K562 (cell line): Measurements from ENCODE around the gene LSM4. TPM values are rescaled to one million over a fixed set of nuclear protein-coding genes. Genes with fewer than 3 reads are reported as not detected.
A peak's percentile ranks its signal among the peaks of the same experiment; 100 is the strongest.

Experiments used
- BCOR ChIP-seq: fragments of 450-650 bp; IDR thresholded peaks from 2 replicates; pipeline ENCODE4 v1.6.1; 2016
- CBX1 ChIP-seq: sonication (generic); IDR thresholded peaks from 2 replicates; pipeline ENCODE4 v1.6.1; 2016; ENCODE audit warnings: antibody characterized with exemption, low read depth, mild to moderate bottlenecking
- CXXC5 ChIP-seq: fragments of 250-450 bp; sonication (Bioruptor Pico); IDR thresholded peaks from 2 replicates; pipeline ENCODE4 v1.8.0; 2022; ENCODE audit warnings: inconsistent platforms, mild to moderate bottlenecking, moderate library complexity
- EHMT2 ChIP-seq: fragments of 450-650 bp; IDR thresholded peaks from 2 replicates; pipeline ENCODE4 v1.6.1; 2018; ENCODE audit warnings: antibody characterized with exemption
- ELF1 ChIP-seq: fragments of 200-800 bp; sonication (Bioruptor generic); IDR thresholded peaks from 2 replicates; pipeline ENCODE4 v1.6.1; 2016; ENCODE audit warnings: missing genetic modification characterization, missing compliant biosample characterization
- HDAC2 ChIP-seq: fragments of 450-650 bp; IDR thresholded peaks from 2 replicates; pipeline ENCODE4 v1.6.1; 2016; ENCODE audit warnings: mild to moderate bottlenecking
- HNRNPLL ChIP-seq: fragments of 200-400 bp; formaldehyde crosslinking; IDR thresholded peaks from 2 replicates; pipeline ENCODE4 v1.6.1; 2017; ENCODE audit warnings: low read length, low read depth, mild to moderate bottlenecking; ENCODE audit not compliant: poor library complexity, severe bottlenecking
- KDM2B ChIP-seq: fragments of 250-450 bp; sonication (Bioruptor Pico); IDR thresholded peaks from 2 replicates; pipeline ENCODE4 v1.8.0; 2021; ENCODE audit warnings: mild to moderate bottlenecking, moderate library complexity
- LEF1 ChIP-seq: fragments of 450-650 bp; IDR thresholded peaks from 2 replicates; pipeline ENCODE4 v1.6.1; 2016; ENCODE audit warnings: mild to moderate bottlenecking
- NONO ChIP-seq, 2 experiments: fragments of 200-400 bp in 1 of 2; fragments of 450-650 bp in 1 of 2; formaldehyde crosslinking in 1 of 2; IDR thresholded peaks; 2 replicates each; pipeline ENCODE4 v1.6.1; 2017; ENCODE audit warnings: low read depth in 2 of 2, mild to moderate bottlenecking in 2 of 2, moderate library complexity in 2 of 2, low read length in 1 of 2
- PRDM10 ChIP-seq: fragments of 450-650 bp; IDR thresholded peaks from 2 replicates; pipeline ENCODE4 v1.6.1; 2018; ENCODE audit not compliant: partially characterized antibody
- RB1 ChIP-seq: fragments of 450-650 bp; IDR thresholded peaks from 2 replicates; pipeline ENCODE4 v1.6.1; 2017; ENCODE audit warnings: low read depth, mild to moderate bottlenecking
- SIN3B ChIP-seq: fragments of 450-650 bp; IDR thresholded peaks from 2 replicates; pipeline ENCODE4 v1.6.1; 2017; ENCODE audit warnings: low read depth, mild to moderate bottlenecking, moderate library complexity
- SMAD4 ChIP-seq: fragments of 250-450 bp; sonication (Bioruptor Pico); conservative IDR thresholded peaks from 2 replicates; pipeline ENCODE4 v1.8.0; 2021; ENCODE audit warnings: inconsistent platforms, mild to moderate bottlenecking, moderate library complexity
- SREBF1 ChIP-seq: fragments of 150-350 bp; IDR thresholded peaks from 2 replicates; pipeline ENCODE4 v1.6.1; 2014; ENCODE audit warnings: antibody characterized with exemption, low read depth, low read length, borderline replicate concordance
- ZBED1 ChIP-seq: IDR thresholded peaks from 2 replicates; pipeline ENCODE4 v1.6.1; 2014
- ZFP36 ChIP-seq: fragments of 150-350 bp; IDR thresholded peaks from 2 replicates; pipeline ENCODE4 v1.6.1; 2018; ENCODE audit warnings: low read length, low read depth; ENCODE audit not compliant: partially characterized antibody
- ZFX ChIP-seq: sonication (generic); formaldehyde crosslinking; IDR thresholded peaks from 2 replicates; pipeline ENCODE4 v1.8.0; 2022; ENCODE audit warnings: mild to moderate bottlenecking, missing genetic modification reagents, moderate library complexity
- ZNF232 ChIP-seq: sonication (generic); formaldehyde crosslinking; IDR thresholded peaks from 2 replicates; pipeline ENCODE4 v1.8.0; 2022; ENCODE audit warnings: mild to moderate bottlenecking, missing genetic modification reagents
- ZNF3 ChIP-seq: fragments of 250-450 bp; sonication (Bioruptor Pico); IDR thresholded peaks from 2 replicates; pipeline ENCODE4 v1.5.0; 2021; ENCODE audit warnings: mild to moderate bottlenecking, moderate library complexity
- ZNF445 ChIP-seq: fragments of 250-450 bp; sonication (Bioruptor Pico); IDR thresholded peaks from 2 replicates; pipeline ENCODE4 v1.4.0; 2020; ENCODE audit warnings: low read depth, mild to moderate bottlenecking, moderate library complexity
- polyA plus RNA-seq, 8 experiments: library from polyadenylated mRNA; depleted of rRNA in 4 of 8; stranded (reverse) in 5 of 8; unstranded in 3 of 8; fragments of >200 nt; fragmentation: Nextera tagmentation in 2 of 8; fragmentation: Illumina TruSeq in 1 of 8; extraction: Ambion mirVana in 2 of 8; extraction: Trizol in 1 of 8; gene quantifications; 2 replicates each; pipeline versions ENCODE4 v1.2.1 to v1.2.3, GENCODE V29; 2011 to 2014; ENCODE audit warnings: inconsistent platforms in 1 of 8, missing spikeins in 1 of 8
- total RNA-seq, 7 experiments: library from RNA; depleted of rRNA in 6 of 7; stranded (reverse); fragments of >200 nt in 6 of 7; fragmentation: Illumina TruSeq in 2 of 7; extraction: Trizol in 2 of 7; gene quantifications; 2 replicates each; pipeline versions ENCODE4 v1.2.1 to v1.2.3, GENCODE V29; 2011 to 2021; ENCODE audit warnings: low replicate concordance in 1 of 7
- TF ChIP-seq, protein P1 (sequence below): fragments of 200-800 bp; sonication (Bioruptor generic); IDR thresholded peaks from 2 replicates; pipeline ENCODE4 v1.6.1; 2017; ENCODE audit warnings: missing genetic modification characterization, missing compliant biosample characterization
- TF ChIP-seq, protein P2 (sequence below): sonication (generic); formaldehyde crosslinking; IDR thresholded peaks from 2 replicates; pipeline ENCODE4 v1.4.0; 2020; ENCODE audit warnings: mild to moderate bottlenecking, missing genetic modification reagents

LSM4 gene
- total and polyA plus RNA-seq, 9 of the 15 experiments (the other 6 are each of a cell fraction or from before 2014, with no cell fraction given): 11.9 to 763 (median 202) TPM

- TF ChIP-seq, protein P1, sequence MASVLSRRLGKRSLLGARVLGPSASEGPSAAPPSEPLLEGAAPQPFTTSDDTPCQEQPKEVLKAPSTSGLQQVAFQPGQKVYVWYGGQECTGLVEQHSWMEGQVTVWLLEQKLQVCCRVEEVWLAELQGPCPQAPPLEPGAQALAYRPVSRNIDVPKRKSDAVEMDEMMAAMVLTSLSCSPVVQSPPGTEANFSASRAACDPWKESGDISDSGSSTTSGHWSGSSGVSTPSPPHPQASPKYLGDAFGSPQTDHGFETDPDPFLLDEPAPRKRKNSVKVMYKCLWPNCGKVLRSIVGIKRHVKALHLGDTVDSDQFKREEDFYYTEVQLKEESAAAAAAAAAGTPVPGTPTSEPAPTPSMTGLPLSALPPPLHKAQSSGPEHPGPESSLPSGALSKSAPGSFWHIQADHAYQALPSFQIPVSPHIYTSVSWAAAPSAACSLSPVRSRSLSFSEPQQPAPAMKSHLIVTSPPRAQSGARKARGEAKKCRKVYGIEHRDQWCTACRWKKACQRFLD (CRISPR knock-in tag): peak; percentile 77
- TF ChIP-seq ZNF445 (CRISPR knock-in tag) (no peak), HDAC2 (peak; percentile 98), SREBF1 (no peak), ZFP36 (peak; percentile 39), KDM2B (CRISPR knock-in tag) (peak; percentile 34; the same call in 1 of the 2 replicates), BCOR (peak; percentile 99), LEF1 (no peak), CXXC5 (CRISPR knock-in tag) (peak; percentile 90), NONO (IDR thresholded peaks at IDR 0.05; ENCODE audit: low read depth in 2 of 2, low read length in 1 of 2) (peak in 1 of 2 experiments; percentile 67; a peak in 1 of 4 replicates), EHMT2 (no peak), ELF1 (tag) (no peak), PRDM10 (no peak), SMAD4 (CRISPR knock-in tag) (peak; percentile 57; the same call in 1 of the 2 replicates), HNRNPLL (peak; percentile 30), ZBED1 (peak; percentile 100), SIN3B (peak; percentile 31; the same call in 1 of the 2 replicates), ZFX (CRISPR knock-in tag) (peak; percentile 67), RB1 (peak; percentile 84), CBX1 (peak; percentile 98), ZNF232 (CRISPR knock-in tag) (no peak), ZNF3 (no peak)
- TF ChIP-seq, protein P2, sequence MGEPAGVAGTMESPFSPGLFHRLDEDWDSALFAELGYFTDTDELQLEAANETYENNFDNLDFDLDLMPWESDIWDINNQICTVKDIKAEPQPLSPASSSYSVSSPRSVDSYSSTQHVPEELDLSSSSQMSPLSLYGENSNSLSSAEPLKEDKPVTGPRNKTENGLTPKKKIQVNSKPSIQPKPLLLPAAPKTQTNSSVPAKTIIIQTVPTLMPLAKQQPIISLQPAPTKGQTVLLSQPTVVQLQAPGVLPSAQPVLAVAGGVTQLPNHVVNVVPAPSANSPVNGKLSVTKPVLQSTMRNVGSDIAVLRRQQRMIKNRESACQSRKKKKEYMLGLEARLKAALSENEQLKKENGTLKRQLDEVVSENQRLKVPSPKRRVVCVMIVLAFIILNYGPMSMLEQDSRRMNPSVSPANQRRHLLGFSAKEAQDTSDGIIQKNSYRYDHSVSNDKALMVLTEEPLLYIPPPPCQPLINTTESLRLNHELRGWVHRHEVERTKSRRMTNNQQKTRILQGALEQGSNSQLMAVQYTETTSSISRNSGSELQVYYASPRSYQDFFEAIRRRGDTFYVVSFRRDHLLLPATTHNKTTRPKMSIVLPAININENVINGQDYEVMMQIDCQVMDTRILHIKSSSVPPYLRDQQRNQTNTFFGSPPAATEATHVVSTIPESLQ (CRISPR knock-in tag): no peak
Measured at GRCh38 chr19:18340190-18340989, 17.5 kb upstream of the LSM4 start, which contains the start of gene PGPEP1 (continued).
